ENCODE data around the gene VPS13C.

The VPS13C gene

DNA sequence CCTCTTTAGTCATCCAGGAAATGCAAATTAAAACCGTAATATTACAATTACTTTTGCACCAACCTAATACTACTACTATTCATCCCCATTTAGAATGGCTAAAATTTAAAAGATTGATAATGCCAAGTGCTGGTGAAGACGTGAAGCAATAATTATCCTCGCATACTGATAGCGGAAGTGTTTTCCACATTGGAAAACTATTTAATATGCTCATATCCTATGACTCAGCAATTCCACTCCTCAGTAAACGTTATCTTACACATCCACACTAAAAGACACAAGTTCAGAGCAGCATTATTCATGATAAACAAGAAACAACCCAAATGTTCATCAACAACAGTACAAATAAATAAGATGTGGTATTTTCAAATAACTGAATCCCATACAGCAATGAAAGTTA is 70.6 kb downstream of the VPS13C start:
- TF ChIP-seq, protein P1, sequence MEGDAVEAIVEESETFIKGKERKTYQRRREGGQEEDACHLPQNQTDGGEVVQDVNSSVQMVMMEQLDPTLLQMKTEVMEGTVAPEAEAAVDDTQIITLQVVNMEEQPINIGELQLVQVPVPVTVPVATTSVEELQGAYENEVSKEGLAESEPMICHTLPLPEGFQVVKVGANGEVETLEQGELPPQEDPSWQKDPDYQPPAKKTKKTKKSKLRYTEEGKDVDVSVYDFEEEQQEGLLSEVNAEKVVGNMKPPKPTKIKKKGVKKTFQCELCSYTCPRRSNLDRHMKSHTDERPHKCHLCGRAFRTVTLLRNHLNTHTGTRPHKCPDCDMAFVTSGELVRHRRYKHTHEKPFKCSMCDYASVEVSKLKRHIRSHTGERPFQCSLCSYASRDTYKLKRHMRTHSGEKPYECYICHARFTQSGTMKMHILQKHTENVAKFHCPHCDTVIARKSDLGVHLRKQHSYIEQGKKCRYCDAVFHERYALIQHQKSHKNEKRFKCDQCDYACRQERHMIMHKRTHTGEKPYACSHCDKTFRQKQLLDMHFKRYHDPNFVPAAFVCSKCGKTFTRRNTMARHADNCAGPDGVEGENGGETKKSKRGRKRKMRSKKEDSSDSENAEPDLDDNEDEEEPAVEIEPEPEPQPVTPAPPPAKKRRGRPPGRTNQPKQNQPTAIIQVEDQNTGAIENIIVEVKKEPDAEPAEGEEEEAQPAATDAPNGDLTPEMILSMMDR (IDR thresholded peaks at IDR 0.05; ENCODE audit: low read depth, low read length), result no peak
- H3K4me3 ChIP-seq (ENCODE audit: low read depth, low read length), result no peak overlapping the region

DNA sequence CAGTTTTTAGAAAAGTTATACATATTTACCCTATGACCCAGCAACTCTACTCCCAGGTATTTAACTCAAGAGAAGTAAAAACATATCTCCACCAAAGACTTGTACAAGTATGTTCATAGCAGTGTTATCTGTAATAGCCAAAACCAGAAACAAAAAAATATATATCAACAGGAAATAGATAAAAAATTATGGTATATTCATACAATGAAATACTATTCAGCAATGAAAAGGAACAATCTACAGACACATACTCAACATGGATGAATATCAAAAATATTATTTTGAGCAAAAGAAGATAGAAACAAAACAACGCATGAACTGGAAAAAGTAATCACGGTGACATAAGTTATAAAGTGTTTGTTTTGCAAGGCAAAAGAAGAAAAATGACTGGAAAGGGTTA is 72.4 kb downstream of the VPS13C start:
- TF ChIP-seq, protein P1 (IDR thresholded peaks at IDR 0.05; ENCODE audit: low read depth, low read length), result no peak
- no peak overlapping the region for H3K4me3 ChIP-seq (ENCODE audit: low read depth, low read length)

DNA sequence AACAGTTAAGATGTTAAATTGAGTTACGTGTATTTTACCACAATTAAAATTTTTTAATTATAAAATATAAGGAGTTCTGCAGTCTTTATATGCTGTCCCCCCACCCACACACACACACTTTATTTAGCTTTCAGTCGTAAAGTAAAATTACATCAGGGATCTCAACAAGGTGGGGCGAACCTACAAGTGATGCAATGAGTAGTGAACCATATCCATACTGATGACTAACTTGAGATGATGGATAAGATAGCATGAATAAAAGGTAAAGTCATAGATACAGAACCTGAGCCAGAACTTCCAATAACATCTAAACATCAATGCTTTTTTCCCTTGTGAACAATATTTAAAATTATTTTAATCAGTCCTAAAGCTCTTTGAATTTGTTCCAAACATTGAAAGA is 77.2 kb downstream of the VPS13C start:
- TF ChIP-seq, protein P1 (IDR thresholded peaks at IDR 0.05; ENCODE audit: low read depth, low read length), result no peak
- H3K4me3 ChIP-seq (ENCODE audit: low read depth, low read length), result no peak overlapping the region

DNA sequence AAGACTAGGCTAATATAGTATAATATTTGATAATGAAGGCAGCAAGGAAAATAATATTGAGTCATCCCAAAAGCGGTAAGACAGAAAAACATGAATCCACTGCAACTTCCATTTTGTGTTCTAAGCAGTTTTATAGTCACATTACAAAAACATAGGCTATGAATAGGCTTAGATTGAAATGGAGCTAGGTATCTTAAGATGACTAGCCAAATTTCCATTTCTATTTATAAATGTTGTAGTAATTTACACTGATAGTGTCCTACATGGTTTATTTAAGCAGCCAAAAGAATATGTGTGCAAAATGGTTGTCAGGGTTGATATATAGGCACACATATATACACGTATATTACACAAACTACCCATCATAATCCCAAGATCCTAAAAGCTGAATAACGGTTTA is 82.0 kb downstream of the VPS13C start:
- TF ChIP-seq, protein P1 (IDR thresholded peaks at IDR 0.05; ENCODE audit: low read depth, low read length), result no peak
- H3K4me3 ChIP-seq (ENCODE audit: low read depth, low read length), result no peak overlapping the region

DNA sequence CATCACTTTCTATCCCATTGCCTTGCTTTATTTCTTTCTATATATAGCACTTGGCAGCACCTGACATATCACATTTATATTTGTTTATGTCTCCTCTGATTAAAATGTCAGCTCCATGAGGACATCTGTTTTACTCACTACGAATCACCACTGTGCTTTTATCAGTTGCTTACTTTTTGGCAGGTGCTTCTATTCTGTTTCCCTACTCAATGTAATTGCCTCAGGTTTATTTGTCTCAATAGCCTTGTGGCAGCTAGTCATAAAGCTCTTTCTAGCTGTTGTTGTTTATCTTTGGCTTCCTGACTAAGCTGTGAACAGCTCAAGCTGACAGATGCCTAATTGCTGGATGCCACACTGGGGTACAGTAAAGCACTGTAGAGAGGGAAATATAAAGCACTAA is 85.5 kb downstream of the VPS13C start:
- H3K4me3 ChIP-seq (ENCODE audit: low read depth, low read length), result no peak overlapping the region
- TF ChIP-seq, protein P1 (IDR thresholded peaks at IDR 0.05; ENCODE audit: low read depth, low read length), result no peak

DNA sequence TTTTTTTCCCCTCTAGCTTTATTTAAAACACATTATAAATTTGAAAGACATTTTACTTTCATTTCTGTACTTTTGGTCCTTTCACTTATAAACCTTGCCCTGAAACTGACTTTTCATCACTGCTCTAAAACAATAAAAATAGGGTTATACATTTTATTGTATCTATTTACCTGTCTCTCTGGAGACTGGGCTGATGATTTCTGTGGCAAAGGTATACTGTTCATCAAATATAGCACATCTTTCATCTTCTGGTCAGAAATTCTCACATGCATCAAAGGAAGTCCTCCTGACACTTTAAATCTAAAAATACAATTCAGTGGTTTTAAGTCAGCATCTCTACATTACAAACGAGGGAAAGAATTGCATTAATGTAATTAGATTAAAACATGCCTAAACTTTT is 86.1 kb downstream of the VPS13C start:
- TF ChIP-seq, protein P1 (IDR thresholded peaks at IDR 0.05; ENCODE audit: low read depth, low read length), result no peak

DNA sequence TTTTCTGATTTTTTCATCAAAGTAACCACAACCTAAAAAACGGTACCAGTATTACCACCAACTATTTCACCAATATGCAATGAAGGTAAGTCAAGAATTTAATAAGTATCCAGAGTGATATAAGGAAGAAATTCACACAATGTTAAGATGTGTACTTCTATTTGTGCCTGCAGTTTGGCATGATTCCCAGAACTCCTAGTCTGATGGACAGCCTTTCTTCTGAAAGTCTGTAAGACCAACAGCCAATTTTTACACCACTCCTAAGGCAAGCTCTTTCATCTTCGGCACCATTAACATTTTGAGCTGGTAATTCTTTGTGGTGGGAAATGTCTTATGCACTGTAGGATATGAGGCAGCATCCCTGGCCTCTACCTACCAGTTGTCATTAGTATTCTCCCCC is 108.3 kb downstream of the VPS13C start:
- H3K4me3 ChIP-seq (ENCODE audit: low read depth, low read length), result no peak overlapping the region
- TF ChIP-seq, protein P1 (IDR thresholded peaks at IDR 0.05; ENCODE audit: low read depth, low read length), result no peak

More for the DNA sequence above, 86.1 kb downstream of the VPS13C start:
- no peak overlapping the region for H3K4me3 ChIP-seq (ENCODE audit: low read depth, low read length)

Data from WI38 (cell line).